GM21737 (cell line): ENCODE data around the gene RAB25.
"Not testable (repeated sequence)": the region's sequence is repeated elsewhere in the genome, so short reads cannot be mapped to it uniquely, and the experiment has no call there.

ENCODE experiments used
- ATAC-seq: cut with Tn5 transposase; IDR thresholded peaks from one replicate; pipeline ENCODE4 v1.9.1; 2021; ENCODE audit warnings: mild to moderate bottlenecking, moderate library complexity; ENCODE audit not compliant: unreplicated experiment

The RAB25 gene

DNA sequence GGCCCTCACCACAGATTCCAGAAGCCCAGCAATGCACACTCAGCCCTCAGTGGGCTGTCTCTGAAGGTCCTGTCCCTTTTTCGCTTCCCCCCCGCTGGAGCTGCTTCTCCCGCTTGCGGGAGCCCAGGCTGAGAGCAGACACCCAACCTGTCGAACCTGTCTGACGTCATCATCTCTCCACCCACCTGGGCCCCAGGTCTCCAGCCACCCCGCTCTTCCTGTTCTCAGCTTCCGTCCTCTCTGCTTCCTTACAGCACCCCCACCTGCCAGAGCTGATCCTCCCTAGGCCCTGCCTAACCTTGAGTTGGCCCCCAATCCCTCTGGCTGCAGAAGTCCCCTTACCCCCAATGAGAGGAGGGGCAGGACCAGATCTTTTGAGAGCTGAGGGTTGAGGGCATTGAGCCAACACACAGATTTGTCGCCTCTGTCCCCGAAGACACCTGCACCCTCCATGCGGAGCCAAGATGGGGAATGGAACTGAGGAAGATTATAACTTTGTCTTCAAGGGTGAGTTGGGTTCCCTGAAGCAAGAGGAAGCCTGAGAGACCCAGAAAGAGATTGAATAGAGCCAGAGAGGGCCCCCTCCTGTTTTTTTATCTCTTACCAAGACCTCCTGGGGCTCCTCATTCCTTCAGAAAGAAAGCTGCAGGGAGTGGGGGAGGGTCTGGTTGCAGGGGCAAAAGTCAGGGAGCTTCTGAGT is at the start of gene RAB25:
TSS of gene RAB25 (plus strand) at position 224 of the 700 bp plus-strand sequence. CDS start at position 465, 241 bp downstream.
- no peak for ATAC-seq

DNA sequence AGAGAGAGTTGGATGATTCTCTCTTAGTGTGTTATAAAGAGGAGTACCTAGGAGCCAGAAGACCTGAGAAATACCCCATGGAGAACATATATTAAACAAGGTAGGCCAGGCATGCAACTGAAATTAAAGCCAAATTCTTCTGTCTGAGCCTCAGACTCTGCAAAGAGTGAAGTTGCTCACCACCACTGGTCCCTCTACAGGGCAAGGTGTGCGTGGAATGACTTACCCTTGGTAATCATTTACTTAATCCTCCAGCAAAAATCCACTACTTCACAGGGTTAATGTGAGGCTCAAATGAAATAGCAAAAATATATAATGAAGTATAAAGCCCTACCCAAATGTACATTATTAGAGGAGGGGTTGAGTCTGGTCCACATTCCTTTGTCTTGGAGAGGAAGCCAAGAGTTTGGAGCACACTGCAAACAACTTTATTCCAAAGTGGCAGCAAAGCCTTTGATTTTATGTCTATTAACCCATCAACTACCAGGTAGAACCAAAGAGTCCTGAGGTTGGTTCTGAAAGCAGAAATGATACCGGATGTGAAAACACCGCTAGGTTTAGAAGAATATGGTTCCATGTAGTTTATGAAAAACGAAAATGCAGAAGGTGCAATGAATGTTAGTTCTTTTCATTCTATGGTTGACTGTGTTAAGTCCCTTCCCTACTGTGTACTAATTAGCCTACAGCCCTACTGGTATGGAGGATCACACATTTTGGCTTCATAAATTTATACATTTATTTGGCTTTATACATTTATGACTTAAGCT is 48.7 kb upstream of the RAB25 start:
- peak; percentile 66 for ATAC-seq

DNA sequence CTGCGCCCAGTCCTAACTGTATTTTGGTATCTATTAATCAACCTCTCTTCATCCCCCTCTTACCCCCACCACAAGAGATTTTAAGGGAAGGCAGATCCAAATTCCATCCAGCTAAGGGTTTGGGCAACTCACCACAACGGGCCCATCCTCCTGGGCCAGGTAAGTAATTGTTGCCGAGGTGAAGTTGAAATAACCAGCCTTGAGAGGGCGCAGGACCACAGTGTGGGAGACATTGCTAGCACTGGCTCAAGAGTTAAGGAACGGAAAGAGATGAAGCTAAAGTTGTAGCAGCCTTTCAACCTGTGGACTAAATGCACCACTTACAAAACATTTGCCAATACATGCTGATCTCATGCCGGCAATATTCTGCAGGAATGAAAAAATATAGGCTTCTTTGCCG is 46.1 kb upstream of the RAB25 start:
- ATAC-seq: no peak

GRCh38 chr1:156019946-156020292 is 41.0 kb upstream of the RAB25 start:
- ATAC-seq: no peak

GRCh38 chr1:156020293-156021092 is 40.5 kb upstream of the RAB25 start, which contains the start of gene SSR2:
SSR2 (minus strand) TSS chr1:156020951; CDS start chr1:156020167, 784 bp downstream.
- ATAC-seq: peak; percentile 94

DNA sequence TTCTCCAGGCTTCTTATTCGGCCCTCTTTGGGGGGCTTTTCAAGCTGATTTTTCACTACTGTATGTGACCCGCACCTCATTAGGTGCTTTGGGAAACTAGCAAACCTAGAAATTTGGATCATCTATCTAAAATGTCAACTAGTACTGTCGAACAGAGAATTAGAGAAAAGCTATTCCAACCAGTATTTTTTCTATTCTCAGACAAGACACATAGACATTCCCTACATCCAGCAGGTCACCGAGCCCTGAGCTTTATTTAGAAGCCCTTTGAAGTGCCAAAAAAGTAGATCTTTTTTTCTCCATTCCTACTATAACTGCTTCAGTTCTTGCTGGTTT is 39.9 kb upstream of the RAB25 start:
- ATAC-seq: no peak

- ATAC-seq: no peak
Measured at GRCh38 chr1:156021954-156022353, 39.0 kb upstream of the RAB25 start.

DNA sequence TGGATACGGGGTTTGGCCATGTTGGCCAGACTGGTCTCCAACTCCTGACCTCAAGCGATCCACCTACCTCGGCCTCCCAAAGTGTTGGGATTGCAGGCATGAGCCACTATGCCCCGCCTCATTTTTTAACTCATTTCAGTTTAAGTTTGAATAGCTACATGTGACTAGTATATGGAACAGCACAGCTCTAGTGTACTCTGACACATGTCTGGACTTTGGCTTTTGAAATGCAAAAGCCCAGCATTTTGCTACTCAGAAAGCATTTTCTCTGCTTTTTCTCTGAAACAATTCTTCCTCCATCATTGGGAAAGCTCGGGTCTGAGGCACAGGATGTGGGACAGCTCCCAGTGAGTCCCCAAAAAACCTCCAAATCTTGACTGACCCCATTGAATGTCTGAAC is 36.2 kb upstream of the RAB25 start:
- no peak for ATAC-seq

DNA sequence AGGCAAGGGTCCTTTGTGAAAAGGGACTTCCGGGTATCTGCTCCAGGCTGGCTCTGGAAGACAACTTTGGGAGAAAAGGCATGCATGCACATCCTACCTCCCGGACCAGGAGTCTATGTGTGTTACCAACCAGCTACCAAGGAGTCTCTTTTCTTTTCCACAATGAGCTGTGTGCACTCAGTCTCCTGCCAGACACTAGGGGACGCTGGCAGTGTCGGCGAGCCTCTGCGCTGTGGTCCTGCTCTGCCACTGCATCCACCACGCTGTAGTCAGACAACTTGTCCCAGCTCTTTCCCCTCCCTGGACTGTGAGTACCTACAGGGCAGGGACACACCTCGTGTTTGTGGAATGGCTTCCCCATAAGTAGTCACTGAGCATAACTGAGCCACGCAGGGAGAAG is 35.1 kb upstream of the RAB25 start:
- no peak for ATAC-seq

DNA sequence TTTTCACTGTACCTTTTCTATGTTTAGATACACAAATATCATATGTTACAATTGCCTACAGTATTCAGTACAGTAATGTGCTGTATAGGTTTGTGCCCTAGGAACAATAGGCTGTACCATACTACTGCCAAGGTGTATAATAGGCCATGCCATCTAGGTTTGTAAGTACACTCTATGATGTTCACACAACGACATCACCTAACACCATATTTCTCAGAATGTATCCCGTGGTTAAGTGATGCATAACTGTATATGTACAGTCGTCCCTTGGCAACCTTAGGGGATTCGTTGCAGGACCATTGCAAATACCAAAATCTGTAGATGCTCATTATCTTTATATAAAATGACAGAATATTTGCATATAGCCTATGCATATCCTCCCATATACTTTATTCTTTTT is 34.4 kb upstream of the RAB25 start:
- ATAC-seq: no peak

- no peak for ATAC-seq
Measured at GRCh38 chr1:156033011-156033410, 27.9 kb upstream of the RAB25 start.

- ATAC-seq: not testable (repeated sequence)
Measured at GRCh38 chr1:156034991-156035390, 26.0 kb upstream of the RAB25 start.

DNA sequence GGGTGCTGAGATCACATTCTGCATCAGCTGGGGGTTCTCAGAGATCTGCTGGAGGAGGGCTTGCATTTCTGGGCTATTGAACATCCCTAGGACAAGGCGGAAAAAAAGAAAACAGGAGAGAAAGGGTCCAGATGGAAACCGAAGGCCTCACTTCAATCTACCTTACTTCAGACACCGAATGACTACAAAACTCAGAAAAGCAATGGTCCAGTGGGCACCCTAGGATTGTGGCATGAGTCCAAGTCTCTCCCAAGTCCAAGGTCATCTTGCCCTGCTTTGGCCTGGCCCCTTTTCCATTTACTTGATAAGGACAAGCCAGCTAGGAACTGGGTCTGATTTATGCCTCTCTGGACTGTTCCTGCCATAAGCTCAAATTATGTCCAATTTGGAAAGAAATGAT is 18.1 kb upstream of the RAB25 start:
- ATAC-seq: no peak

- ATAC-seq: no peak
Measured at GRCh38 chr1:156045076-156045475, 15.9 kb upstream of the RAB25 start.

DNA sequence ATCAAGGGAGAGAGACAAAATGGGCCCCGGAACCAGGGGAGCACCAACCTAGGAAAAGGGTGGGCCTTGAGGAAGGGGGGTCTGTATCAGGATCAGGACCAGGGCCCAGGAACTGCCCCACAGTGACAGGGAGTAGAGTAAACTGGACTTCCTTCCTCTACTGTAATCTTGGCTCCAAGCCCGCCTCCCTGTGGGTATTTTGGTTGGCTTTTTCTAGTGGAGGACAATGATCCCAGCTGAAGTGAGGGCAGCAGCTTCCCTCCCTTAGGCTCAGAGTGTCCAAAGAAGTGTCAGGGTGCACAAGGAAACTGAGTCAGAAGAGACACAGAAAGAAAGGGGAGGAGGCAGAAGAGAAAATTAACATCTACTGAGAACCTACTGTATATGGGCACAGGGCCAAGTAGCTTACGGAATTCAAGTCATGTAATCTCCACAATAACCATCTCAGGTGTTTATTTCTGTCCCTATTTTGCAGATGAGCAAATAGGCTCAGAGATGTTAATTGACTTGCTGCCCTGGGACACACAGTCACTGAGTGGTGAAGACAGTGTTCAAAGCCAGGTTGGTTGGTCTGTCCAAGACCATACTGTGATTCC is 12.2 kb upstream of the RAB25 start:
- no peak for ATAC-seq

- no peak for ATAC-seq
Measured at GRCh38 chr1:156050376-156050775, 10.6 kb upstream of the RAB25 start.

- ATAC-seq: no peak
Measured at GRCh38 chr1:156051011-156051725, 9.8 kb upstream of the RAB25 start.

DNA sequence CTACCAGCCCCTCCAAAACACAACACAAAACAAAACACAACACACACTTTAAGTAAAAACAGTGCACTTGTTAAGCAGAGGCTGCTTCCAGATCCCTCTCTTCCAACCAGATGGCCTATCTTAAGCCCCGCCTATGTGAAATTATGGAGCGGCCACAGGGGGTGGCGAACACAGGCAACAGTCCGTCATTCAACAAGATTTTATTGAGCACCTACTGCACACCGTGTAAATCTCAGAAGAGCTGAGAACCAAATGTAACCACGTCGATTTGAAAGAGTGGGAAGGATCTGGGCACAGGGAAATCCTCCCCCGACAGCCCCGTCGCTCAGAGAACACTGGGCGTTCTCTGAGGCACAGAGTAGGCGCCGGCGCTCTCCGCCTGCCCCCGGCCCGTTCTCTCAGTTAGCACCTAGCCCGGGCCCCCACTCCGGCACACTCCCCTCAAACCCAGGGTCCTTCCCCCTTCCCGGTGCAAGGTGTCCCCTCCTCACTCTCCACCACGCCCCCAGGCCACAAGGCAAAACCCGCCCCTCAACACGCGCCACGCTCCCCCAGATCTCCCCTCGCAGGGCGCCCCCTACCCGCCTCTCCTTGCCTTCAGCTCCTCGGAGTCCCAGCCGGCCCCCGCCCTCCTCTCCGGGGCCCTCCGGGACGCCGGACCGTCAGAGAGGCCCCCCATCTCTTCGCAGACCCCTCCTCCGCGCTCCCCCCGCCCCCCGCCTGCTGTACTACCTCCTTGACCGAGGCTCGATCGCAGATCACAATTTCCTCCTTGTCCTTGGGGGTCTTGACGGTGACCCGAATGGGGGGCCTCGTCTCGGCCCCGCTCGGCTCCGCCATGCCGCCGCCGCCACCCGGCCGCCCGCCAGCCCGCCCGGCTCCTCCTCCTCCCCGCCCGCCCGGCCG is 7.8 kb upstream of the RAB25 start:
- ATAC-seq: no peak

DNA sequence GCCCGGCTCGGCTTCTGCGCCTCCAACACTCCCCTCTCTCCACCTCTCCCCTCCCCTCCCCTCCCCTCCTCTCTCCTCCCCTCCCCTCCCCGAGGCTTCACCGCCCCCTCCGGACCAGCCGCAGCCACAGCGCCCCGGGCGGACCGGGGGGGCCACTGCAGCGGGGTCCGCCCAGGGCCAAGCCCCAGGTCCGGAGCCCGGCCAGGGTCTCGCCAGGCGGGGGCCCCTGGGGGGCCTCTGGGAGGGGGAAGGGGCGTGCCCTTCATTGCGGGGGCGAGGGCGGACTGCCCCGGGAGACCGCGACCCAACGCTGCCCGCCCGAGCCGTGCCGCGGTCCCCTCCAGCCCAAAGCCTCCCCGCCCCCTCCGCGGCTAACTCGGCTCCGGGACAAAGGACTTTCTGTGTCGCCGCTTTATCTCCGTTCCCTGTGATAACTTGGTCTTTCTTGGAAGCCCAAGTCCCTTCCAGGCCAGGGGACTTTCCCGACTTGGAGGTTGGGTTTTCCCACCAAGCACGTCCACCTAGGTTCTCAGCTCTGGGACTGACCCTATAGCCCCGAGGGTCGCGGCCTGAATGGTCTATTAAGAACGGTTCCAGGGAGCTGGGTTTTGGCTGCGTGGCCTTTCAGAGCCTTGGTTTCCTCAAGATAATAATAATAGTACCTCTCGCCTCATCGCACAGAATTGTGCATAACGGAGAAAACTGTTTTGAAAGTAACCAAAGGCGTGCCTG is 7.0 kb upstream of the RAB25 start, which contains the start of gene UBQLN4:
TSS of gene UBQLN4 (minus strand) at position 31 of the 732 bp plus-strand sequence. CDS start 97 bp downstream, outside the sequence.
- ATAC-seq: peak; percentile 46
